Measurements from ENCODE around the gene SYT3. TPM values are rescaled to one million over a fixed set of nuclear protein-coding genes. Genes with fewer than 3 reads are reported as not detected.

SYT3 gene
- total and polyA plus RNA-seq, 2 donors (not counting 3 experiments of a cell fraction or from before 2014, with no cell fraction given) = 0.11 to 0.53 TPM

DNA sequence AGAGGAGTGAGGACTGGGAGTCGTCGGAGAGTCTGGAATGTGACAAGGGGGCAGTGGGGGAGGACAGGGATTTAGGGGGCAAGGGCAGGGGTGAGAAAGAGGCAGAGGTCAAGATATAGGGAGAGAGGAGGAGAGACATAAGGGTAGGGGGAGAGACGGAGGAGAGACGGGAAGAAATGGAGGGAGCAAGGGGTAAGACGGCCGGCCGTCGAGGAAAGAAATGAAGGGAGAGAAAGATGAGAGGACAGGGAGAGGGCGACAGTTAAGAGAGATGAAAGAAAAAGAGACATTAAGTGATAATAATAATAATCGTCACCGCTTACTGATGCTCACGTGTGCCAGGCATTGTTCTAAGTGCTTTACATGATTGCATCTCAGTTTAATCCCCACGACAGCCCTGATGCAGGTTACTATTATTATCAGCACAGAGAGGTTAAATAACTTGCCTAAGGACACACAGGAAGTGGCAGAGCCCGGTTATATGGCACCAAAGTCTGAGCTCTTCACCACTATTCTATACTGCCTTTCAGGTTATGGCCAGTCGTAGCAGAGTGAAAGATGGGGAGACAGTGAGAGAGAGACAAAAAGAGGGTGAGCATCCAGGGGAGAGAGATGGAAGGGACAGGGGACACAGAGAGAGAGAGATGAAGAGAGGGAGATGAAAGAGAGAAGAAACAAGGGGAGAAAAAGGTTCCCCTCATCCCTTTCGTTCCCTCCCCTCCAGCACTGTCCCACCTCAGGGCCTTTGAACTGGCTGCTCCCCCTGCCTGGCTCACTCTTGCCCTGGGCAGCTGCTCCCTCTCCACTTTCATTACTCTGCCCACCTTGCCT, 23.2 kb upstream of the SYT3 start:
- BruUV-seq (replicated peaks) = no TSS peak
- no peak for DNase-seq (ENCODE audit: low read depth, low spot score)
- POLR2A ChIA-PET = no interaction called here
- Histone ChIP-seq H3K36me3 (ENCODE audit: control insufficient read depth in 2 of 2, extremely low read depth in 1 of 2, insufficient read depth in 2 of 2, low read length in 2 of 2) (no peaks in the 10 kb centered on the region), H3K79me2 (ENCODE audit: control insufficient read depth, insufficient read depth, low read length) (no peaks in the 10 kb centered on the region), H3K4me1 (ENCODE audit: control insufficient read depth, extremely low read depth, insufficient read depth, low read length) (peaks cover 8% of the 10 kb centered on the region), H3K9me3 (replicated peaks; ENCODE audit: control insufficient read depth, insufficient read depth, low read length) (no peaks in the 10 kb centered on the region), H3K27ac (ENCODE audit: insufficient read depth, low read depth, low read length) (no peak overlapping the region), H3K9me1 (replicated peaks; ENCODE audit: control insufficient read depth, extremely low read depth, insufficient read depth, low read length) (no peaks in the 10 kb centered on the region), H3K4me3 (replicated peaks in 1 of 3; ENCODE audit: insufficient read depth in 1 of 3, low read depth in 1 of 3, low read length in 3 of 3) (no peak overlapping the region), H4K20me1 (replicated peaks; ENCODE audit: control insufficient read depth, extremely low read depth, insufficient read depth, low read length) (no peaks in the 10 kb centered on the region), H3K9ac (replicated peaks; ENCODE audit: extremely low read depth, insufficient read depth, low read length) (no peak overlapping the region), H2AFZ (ENCODE audit: low read depth, low read length) (no peak overlapping the region), H3K27me3 (ENCODE audit: control insufficient read depth in 2 of 2, insufficient read depth in 2 of 2, low read length in 2 of 2) (peaks cover 8 to 22% of the 10 kb centered on the region in 2 experiments), H3K4me2 (ENCODE audit: insufficient read depth, low read length) (no peak overlapping the region)
- CTCF ChIA-PET = no interaction called here
- no peak for FAIRE-seq
- intact Hi-C loops (cut with micrococcal nuclease) (no loop called here), dilution Hi-C loops (cut with MboI; ENCODE audit: extremely low pct_ligation_motif_present, low sequenced_read_pairs) (no loop called here)
- TF ChIP-seq, protein P1, sequence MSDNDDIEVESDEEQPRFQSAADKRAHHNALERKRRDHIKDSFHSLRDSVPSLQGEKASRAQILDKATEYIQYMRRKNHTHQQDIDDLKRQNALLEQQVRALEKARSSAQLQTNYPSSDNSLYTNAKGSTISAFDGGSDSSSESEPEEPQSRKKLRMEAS (IDR thresholded peaks at IDR 0.05; ENCODE audit: insufficient read depth, insufficient read length) = no peak
- TF ChIP-seq JUN (IDR thresholded peaks at IDR 0.05; ENCODE audit: borderline replicate concordance, insufficient read depth, insufficient read length, low read depth) (no peak), MYC (IDR thresholded peaks at IDR 0.05; ENCODE audit: low read depth, low read length) (no peak), GATA2 (IDR thresholded peaks at IDR 0.05; ENCODE audit: insufficient read depth, insufficient read length, low read depth, low read length) (no peak), EZH2 (IDR thresholded peaks at IDR 0.05; ENCODE audit: borderline replicate concordance, low read depth, low read length, severe bottlenecking) (no peak), POLR2A (IDR thresholded peaks at IDR 0.05; ENCODE audit: low read depth, low read length) (no peak), POLR2AphosphoS5 (IDR thresholded peaks at IDR 0.05; ENCODE audit: insufficient read depth, low read depth, low read length) (no peak), FOS (IDR thresholded peaks at IDR 0.05; ENCODE audit: borderline replicate concordance, insufficient read depth, low read length) (no peak)
- TF ChIP-seq, protein P2, sequence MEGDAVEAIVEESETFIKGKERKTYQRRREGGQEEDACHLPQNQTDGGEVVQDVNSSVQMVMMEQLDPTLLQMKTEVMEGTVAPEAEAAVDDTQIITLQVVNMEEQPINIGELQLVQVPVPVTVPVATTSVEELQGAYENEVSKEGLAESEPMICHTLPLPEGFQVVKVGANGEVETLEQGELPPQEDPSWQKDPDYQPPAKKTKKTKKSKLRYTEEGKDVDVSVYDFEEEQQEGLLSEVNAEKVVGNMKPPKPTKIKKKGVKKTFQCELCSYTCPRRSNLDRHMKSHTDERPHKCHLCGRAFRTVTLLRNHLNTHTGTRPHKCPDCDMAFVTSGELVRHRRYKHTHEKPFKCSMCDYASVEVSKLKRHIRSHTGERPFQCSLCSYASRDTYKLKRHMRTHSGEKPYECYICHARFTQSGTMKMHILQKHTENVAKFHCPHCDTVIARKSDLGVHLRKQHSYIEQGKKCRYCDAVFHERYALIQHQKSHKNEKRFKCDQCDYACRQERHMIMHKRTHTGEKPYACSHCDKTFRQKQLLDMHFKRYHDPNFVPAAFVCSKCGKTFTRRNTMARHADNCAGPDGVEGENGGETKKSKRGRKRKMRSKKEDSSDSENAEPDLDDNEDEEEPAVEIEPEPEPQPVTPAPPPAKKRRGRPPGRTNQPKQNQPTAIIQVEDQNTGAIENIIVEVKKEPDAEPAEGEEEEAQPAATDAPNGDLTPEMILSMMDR (IDR thresholded peaks at IDR 0.05; ENCODE audit: extremely low read depth in 1 of 2, insufficient read depth in 1 of 2, low read depth in 1 of 2, low read length in 2 of 2) = no peak
